ENCODE data around the gene WWOX. TPM values are rescaled to one million over a fixed set of nuclear protein-coding genes. Genes with fewer than 3 reads are reported as not detected.

WWOX gene
- polyA plus RNA-seq, 1 donor (not counting 4 experiments of a cell fraction or from before 2014, with no cell fraction given), result 5.1 TPM

DNA sequence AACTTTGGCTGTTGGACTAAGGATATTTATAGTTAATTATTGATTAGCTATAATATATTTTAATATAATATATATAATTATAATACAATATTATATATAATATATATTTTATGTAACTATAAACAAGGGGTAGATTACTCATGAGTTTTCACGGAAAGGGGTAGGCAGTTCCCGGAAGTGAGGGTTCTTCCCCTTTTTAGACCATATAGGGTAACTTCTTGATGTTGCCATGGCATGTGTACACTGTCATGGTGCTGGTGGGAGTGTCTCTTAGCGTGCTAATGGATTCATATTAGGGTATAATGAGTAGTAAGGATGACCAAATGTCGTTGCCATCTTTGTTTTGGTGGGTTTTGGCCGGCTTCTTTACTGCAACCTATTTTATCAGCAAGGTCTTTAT lies 315.6 kb downstream of the WWOX start:
- H3K4me2 ChIP-seq (ENCODE audit: control insufficient read depth, extremely low read depth, insufficient read depth, low read depth, low read length), result no peak overlapping the region
- TF ChIP-seq EZH2 (IDR thresholded peaks at IDR 0.05; ENCODE audit: low read length), result no peak
- no peak for TF ChIP-seq CTCF (optimal IDR thresholded peaks at IDR 0.05 in 1 of 3, IDR thresholded peaks at IDR 0.05 in 1 of 3, conservative IDR thresholded peaks at IDR 0.05 in 1 of 3; ENCODE audit: extremely low read depth in 1 of 3, insufficient read depth in 2 of 3, low read length in 3 of 3)
- peaks cover 2% of the 10 kb centered on the region for H3K9me3 ChIP-seq (ENCODE audit: control insufficient read depth, low read depth, low read length)
- no peaks in the 10 kb centered on the region for H3K79me2 ChIP-seq (ENCODE audit: control insufficient read depth, insufficient read depth, low read length)
- no peak overlapping the region for H2AFZ ChIP-seq (ENCODE audit: control insufficient read depth, low read length)
- H3K9ac ChIP-seq (ENCODE audit: control insufficient read depth, extremely low read depth, insufficient read depth, low read length), result no peak overlapping the region
- H3K9me1 ChIP-seq (ENCODE audit: control insufficient read depth, extremely low read depth, insufficient read depth, low read length), result no peaks in the 10 kb centered on the region
- no peaks in the 10 kb centered on the region for H3K27me3 ChIP-seq (ENCODE audit: control insufficient read depth, extremely low read depth, insufficient read depth, low read length)
- H4K20me1 ChIP-seq (ENCODE audit: control insufficient read depth, extremely low read depth, insufficient read depth, low read length), result no peaks in the 10 kb centered on the region
- FAIRE-seq (no peak), DNase-seq (ENCODE audit: low read depth, low spot score) (no peak)
- no peaks in the 10 kb centered on the region for H3K4me1 ChIP-seq (ENCODE audit: control insufficient read depth, extremely low read depth, insufficient read depth, low read length)
- dilution Hi-C loops (cut with MboI; ENCODE audit: extremely low pct_ligation_motif_present, low sequenced_read_pairs), result no loop called here
- no peaks in the 10 kb centered on the region for H3K36me3 ChIP-seq (ENCODE audit: control insufficient read depth in 2 of 2, extremely low read depth in 1 of 2, insufficient read depth in 2 of 2, low read length in 2 of 2)
- H3K27ac ChIP-seq (ENCODE audit: control insufficient read depth, insufficient read depth, low read length), result no peak overlapping the region
- no peak overlapping the region for H3K4me3 ChIP-seq (ENCODE audit: control insufficient read depth in 2 of 3, extremely low read depth in 1 of 3, insufficient read depth in 2 of 3, low read depth in 1 of 3, low read length in 3 of 3)

DNA sequence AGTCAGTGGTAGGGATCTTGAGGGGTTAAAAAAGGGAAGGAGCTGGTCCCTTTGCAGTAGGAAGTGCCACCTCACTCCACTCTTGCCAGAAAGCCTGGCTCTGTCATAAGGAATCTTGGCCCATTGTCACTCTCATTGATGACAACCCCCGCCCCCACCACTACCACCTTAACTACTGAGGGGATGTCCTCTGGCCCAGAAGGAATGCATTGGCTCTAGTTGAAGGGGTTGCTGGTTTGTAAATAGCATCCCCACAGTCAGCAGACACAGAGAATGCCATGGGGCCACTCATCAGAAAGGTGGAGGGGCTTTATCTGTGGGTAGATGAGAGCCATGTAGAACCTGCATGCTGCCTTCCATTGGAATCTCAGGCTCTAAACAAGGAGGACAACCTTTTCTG lies 316.2 kb downstream of the WWOX start:
- Histone ChIP-seq H3K27ac (ENCODE audit: control insufficient read depth, insufficient read depth, low read length) (no peak overlapping the region), H3K9me1 (ENCODE audit: control insufficient read depth, extremely low read depth, insufficient read depth, low read length) (no peaks in the 10 kb centered on the region), H3K79me2 (ENCODE audit: control insufficient read depth, insufficient read depth, low read length) (no peaks in the 10 kb centered on the region), H3K4me1 (ENCODE audit: control insufficient read depth, extremely low read depth, insufficient read depth, low read length) (no peaks in the 10 kb centered on the region), H3K27me3 (ENCODE audit: control insufficient read depth, extremely low read depth, insufficient read depth, low read length) (no peaks in the 10 kb centered on the region), H4K20me1 (ENCODE audit: control insufficient read depth, extremely low read depth, insufficient read depth, low read length) (no peaks in the 10 kb centered on the region), H3K4me3 (ENCODE audit: control insufficient read depth in 2 of 3, extremely low read depth in 1 of 3, insufficient read depth in 2 of 3, low read depth in 1 of 3, low read length in 3 of 3) (no peak overlapping the region), H3K4me2 (ENCODE audit: control insufficient read depth, extremely low read depth, insufficient read depth, low read depth, low read length) (no peak overlapping the region), H3K9ac (ENCODE audit: control insufficient read depth, extremely low read depth, insufficient read depth, low read length) (no peak overlapping the region), H3K36me3 (ENCODE audit: control insufficient read depth in 2 of 2, extremely low read depth in 1 of 2, insufficient read depth in 2 of 2, low read length in 2 of 2) (no peaks in the 10 kb centered on the region), H2AFZ (ENCODE audit: control insufficient read depth, low read length) (no peak overlapping the region), H3K9me3 (ENCODE audit: control insufficient read depth, low read depth, low read length) (peaks cover 2% of the 10 kb centered on the region)
- TF ChIP-seq EZH2 (IDR thresholded peaks at IDR 0.05; ENCODE audit: low read length) (no peak), CTCF (optimal IDR thresholded peaks at IDR 0.05 in 1 of 3, IDR thresholded peaks at IDR 0.05 in 1 of 3, conservative IDR thresholded peaks at IDR 0.05 in 1 of 3; ENCODE audit: extremely low read depth in 1 of 3, insufficient read depth in 2 of 3, low read length in 3 of 3) (no peak)
- no peak for FAIRE-seq
- no peak for DNase-seq (ENCODE audit: low read depth, low spot score)
- dilution Hi-C loops (cut with MboI; ENCODE audit: extremely low pct_ligation_motif_present, low sequenced_read_pairs), result no loop called here

All from keratinocyte (primary cell).